ENCODE measurements around the gene NDUFB7.

- TF ChIP-seq EZH2phosphoT487 (IDR thresholded peaks at IDR 0.05; ENCODE audit: low read length) = no peak
- TF ChIP-seq, protein P1, sequence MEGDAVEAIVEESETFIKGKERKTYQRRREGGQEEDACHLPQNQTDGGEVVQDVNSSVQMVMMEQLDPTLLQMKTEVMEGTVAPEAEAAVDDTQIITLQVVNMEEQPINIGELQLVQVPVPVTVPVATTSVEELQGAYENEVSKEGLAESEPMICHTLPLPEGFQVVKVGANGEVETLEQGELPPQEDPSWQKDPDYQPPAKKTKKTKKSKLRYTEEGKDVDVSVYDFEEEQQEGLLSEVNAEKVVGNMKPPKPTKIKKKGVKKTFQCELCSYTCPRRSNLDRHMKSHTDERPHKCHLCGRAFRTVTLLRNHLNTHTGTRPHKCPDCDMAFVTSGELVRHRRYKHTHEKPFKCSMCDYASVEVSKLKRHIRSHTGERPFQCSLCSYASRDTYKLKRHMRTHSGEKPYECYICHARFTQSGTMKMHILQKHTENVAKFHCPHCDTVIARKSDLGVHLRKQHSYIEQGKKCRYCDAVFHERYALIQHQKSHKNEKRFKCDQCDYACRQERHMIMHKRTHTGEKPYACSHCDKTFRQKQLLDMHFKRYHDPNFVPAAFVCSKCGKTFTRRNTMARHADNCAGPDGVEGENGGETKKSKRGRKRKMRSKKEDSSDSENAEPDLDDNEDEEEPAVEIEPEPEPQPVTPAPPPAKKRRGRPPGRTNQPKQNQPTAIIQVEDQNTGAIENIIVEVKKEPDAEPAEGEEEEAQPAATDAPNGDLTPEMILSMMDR (IDR thresholded peaks at IDR 0.05; ENCODE audit: low read length) = no peak
- TF ChIP-seq EZH2 (optimal IDR thresholded peaks at IDR 0.05; ENCODE audit: low read depth, low read length) = no peak
These were observed 10.0 kb downstream of the NDUFB7 start for GRCh38 chr19:14561847-14562351.

Measured in MM.1S (cell line).